ENCODE results near the gene MPPED1.

Gene MPPED1

GRCh38 chr22:43542681-43543521 lies 131.1 kb downstream of the MPPED1 start:
- no peak for DNase-seq (ENCODE audit: low read depth)

- DNase-seq (ENCODE audit: low read depth), result no peak
Observed at GRCh38 chr22:43543522-43544288, 131.9 kb downstream of the MPPED1 start.

GRCh38 chr22:43544289-43544673 lies 132.5 kb downstream of the MPPED1 start:
- DNase-seq (ENCODE audit: low read depth), result no peak

GRCh38 chr22:43546186-43546585 lies 134.4 kb downstream of the MPPED1 start:
- no peak for DNase-seq (ENCODE audit: low read depth)

- DNase-seq (ENCODE audit: low read depth), result no peak
Observed at GRCh38 chr22:43550024-43550620, 138.3 kb downstream of the MPPED1 start.

GRCh38 chr22:43550672-43551071 lies 138.9 kb downstream of the MPPED1 start:
- DNase-seq (ENCODE audit: low read depth), result no peak

- no peak for DNase-seq (ENCODE audit: low read depth)
Observed at GRCh38 chr22:43553451-43554258, 141.8 kb downstream of the MPPED1 start.

- DNase-seq (ENCODE audit: low read depth), result no peak
Observed at GRCh38 chr22:43554259-43554636, 142.4 kb downstream of the MPPED1 start.

GRCh38 chr22:43554694-43555365 lies 143.0 kb downstream of the MPPED1 start:
- no peak for DNase-seq (ENCODE audit: low read depth)

- DNase-seq (ENCODE audit: low read depth), result no peak
Observed at GRCh38 chr22:43555561-43556515, 144.0 kb downstream of the MPPED1 start.

All from stromal cell of bone marrow (primary cell).